Natural killer cell (primary cell): Measurements from ENCODE around the gene GNAT3. TPM values are rescaled to one million over a fixed set of nuclear protein-coding genes. Genes with fewer than 3 reads are reported as not detected.

Experiments used
- ATAC-seq, 3 donors: fragments of 150-1000 bp in 2 of 3; fragments of 200-7000 bp in 1 of 3; cut with Tn5 transposase; 1 replicate in 1 of 3; 2 replicates in 2 of 3; pipeline ENCODE4 v1.10.0; 2021; ENCODE audit warnings: mild to moderate bottlenecking in 2 of 3, moderate library complexity in 2 of 3
- DNase-seq, 2 donors: peaks; one replicate each; pipeline versions ENCODE4 v3.0.0 to v3.0.0-alpha.2; 2013 to 2021; ENCODE audit warnings: mixed read lengths in 1 of 2
- H3K27ac ChIP-seq: one replicate; pipeline ENCODE4 v1.5.1; 2013; ENCODE audit warnings: mild to moderate bottlenecking, low read length
- H3K27me3 ChIP-seq: one replicate; pipeline ENCODE4 v1.6.1; 2013; ENCODE audit warnings: low read length; ENCODE audit not compliant: control insufficient read depth, insufficient read depth
- H3K36me3 ChIP-seq: one replicate; pipeline ENCODE4 v1.6.1; 2013; ENCODE audit warnings: low read length; ENCODE audit not compliant: control insufficient read depth, insufficient read depth
- H3K4me1 ChIP-seq: one replicate; pipeline ENCODE4 v1.6.1; 2013; ENCODE audit warnings: low read length; ENCODE audit not compliant: control insufficient read depth, insufficient read depth
- H3K4me3 ChIP-seq: one replicate; pipeline ENCODE4 v1.5.1; 2013; ENCODE audit warnings: low read length
- H3K9me3 ChIP-seq: one replicate; pipeline ENCODE4 v1.6.1; 2013; ENCODE audit warnings: low read length; ENCODE audit not compliant: control insufficient read depth, insufficient read depth
- H3K27ac Mint-ChIP-seq, 2 donors: one replicate each; pipeline ENCODE4 v1.8.0; 2022; ENCODE audit warnings: mild to moderate bottlenecking in 2 of 2, mixed read lengths in 2 of 2, moderate library complexity in 1 of 2
- H3K27me3 Mint-ChIP-seq, 2 donors: one replicate each; pipeline ENCODE4 v1.8.0; 2022; ENCODE audit warnings: low read depth in 2 of 2, mixed read lengths in 2 of 2
- H3K36me3 Mint-ChIP-seq: one replicate; pipeline ENCODE4 v1.8.0; 2022; ENCODE audit warnings: mixed read lengths
- H3K4me1 Mint-ChIP-seq, 2 donors: one replicate each; pipeline ENCODE4 v1.8.0; 2022; ENCODE audit warnings: mixed read lengths in 2 of 2
- H3K4me3 Mint-ChIP-seq: one replicate; pipeline ENCODE4 v1.8.0; 2022; ENCODE audit warnings: mild to moderate bottlenecking, moderate library complexity, mixed read lengths
- H3K9me3 Mint-ChIP-seq, 2 donors: one replicate each; pipeline ENCODE4 v1.8.0; 2022; ENCODE audit warnings: mixed read lengths in 2 of 2
- WGBS: methylation state at CpG from one replicate; pipeline ENCODE4 v1.1.7; 2013; ENCODE audit warnings: missing lambda C conversion rate; ENCODE audit not compliant: insufficient coverage; 5-methylcytosine and 5-hydroxymethylcytosine counted together
- intact Hi-C: fragments of 100-400 bp; cut with micrococcal nuclease; formaldehyde crosslinking; loops from one replicate; pipeline ENCODE4 v1.14.2; 2022
- total RNA-seq, 4 donors: library from RNA; stranded (reverse); fragments of 120-200 nt in 1 of 4; gene quantifications; one replicate each; pipeline versions ENCODE4 v1.2.3 to v1.2.4, GENCODE V29; 2013 to 2022
- TF ChIP-seq, protein P1 (sequence below): fragments of 200-600 bp; IDR thresholded peaks from one replicate; pipeline ENCODE4 v1.8.0; 2022; ENCODE audit warnings: antibody characterized with exemption

The GNAT3 gene
- total RNA-seq, 3 donors from 2014 or later (not counting 1 experiment from before 2014, with no cell fraction given) = not detected

GRCh38 chr7:80529362-80529761, 17.5 kb upstream of the GNAT3 start:
- ATAC-seq (no peak), DNase-seq (no peak)
- Mint-ChIP-seq H3K4me3 (no peak overlapping the region), H3K4me1 (no peaks in the 10 kb centered on the region), H3K27ac (no peak overlapping the region), H3K36me3 (peaks cover 8% of the 10 kb centered on the region), H3K9me3 (peaks cover 12 to 17% of the 10 kb centered on the region in 2 donors), H3K27me3 (no peaks in the 10 kb centered on the region)
- Histone ChIP-seq H3K36me3 (no peaks in the 10 kb centered on the region), H3K27ac (no peak overlapping the region), H3K27me3 (no peaks in the 10 kb centered on the region), H3K4me1 (no peaks in the 10 kb centered on the region), H3K9me3 (no peaks in the 10 kb centered on the region), H3K4me3 (no peak overlapping the region)
- WGBS = 81% methylated on average over 4 of the region's 4 CpGs
- intact Hi-C loops = no loop called here
- TF ChIP-seq, protein P1, sequence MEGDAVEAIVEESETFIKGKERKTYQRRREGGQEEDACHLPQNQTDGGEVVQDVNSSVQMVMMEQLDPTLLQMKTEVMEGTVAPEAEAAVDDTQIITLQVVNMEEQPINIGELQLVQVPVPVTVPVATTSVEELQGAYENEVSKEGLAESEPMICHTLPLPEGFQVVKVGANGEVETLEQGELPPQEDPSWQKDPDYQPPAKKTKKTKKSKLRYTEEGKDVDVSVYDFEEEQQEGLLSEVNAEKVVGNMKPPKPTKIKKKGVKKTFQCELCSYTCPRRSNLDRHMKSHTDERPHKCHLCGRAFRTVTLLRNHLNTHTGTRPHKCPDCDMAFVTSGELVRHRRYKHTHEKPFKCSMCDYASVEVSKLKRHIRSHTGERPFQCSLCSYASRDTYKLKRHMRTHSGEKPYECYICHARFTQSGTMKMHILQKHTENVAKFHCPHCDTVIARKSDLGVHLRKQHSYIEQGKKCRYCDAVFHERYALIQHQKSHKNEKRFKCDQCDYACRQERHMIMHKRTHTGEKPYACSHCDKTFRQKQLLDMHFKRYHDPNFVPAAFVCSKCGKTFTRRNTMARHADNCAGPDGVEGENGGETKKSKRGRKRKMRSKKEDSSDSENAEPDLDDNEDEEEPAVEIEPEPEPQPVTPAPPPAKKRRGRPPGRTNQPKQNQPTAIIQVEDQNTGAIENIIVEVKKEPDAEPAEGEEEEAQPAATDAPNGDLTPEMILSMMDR = no peak

GRCh38 chr7:80528689-80529088, 16.8 kb upstream of the GNAT3 start:
- Histone ChIP-seq H3K27me3 (no peaks in the 10 kb centered on the region), H3K9me3 (no peaks in the 10 kb centered on the region), H3K27ac (no peak overlapping the region), H3K4me1 (no peaks in the 10 kb centered on the region), H3K4me3 (no peak overlapping the region), H3K36me3 (no peaks in the 10 kb centered on the region)
- no peak overlapping the region for H3K4me3 Mint-ChIP-seq
- WGBS = 100% methylated on average over 2 of the region's 2 CpGs
- no peak overlapping the region for H3K27ac Mint-ChIP-seq
- peaks cover 8% of the 10 kb centered on the region for H3K36me3 Mint-ChIP-seq
- DNase-seq (no peak), ATAC-seq (no peak)
- peaks cover 12 to 17% of the 10 kb centered on the region in 2 donors for H3K9me3 Mint-ChIP-seq
- TF ChIP-seq, protein P1 = no peak
- H3K4me1 Mint-ChIP-seq = no peaks in the 10 kb centered on the region
- intact Hi-C loops = no loop called here
- no peaks in the 10 kb centered on the region for H3K27me3 Mint-ChIP-seq

DNA sequence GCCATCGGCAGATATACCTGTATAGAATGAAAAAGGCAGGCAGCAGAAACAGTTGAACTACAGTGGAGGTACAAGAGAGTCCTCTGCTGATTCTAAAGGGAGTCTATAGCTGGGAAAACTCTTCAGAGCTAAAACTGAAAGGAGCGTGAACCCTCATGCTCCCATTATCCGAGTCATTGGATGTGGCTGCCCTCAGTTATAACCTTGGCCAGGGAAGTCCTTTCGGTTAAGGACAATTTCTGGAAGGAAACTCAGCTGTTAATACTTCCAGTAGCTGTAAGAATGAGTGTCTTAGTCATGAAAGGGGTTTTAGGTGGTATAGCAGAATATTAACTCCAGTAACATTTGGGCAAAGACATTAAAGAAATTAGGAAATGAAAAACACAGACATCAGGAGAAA, 14.6 kb upstream of the GNAT3 start:
- no peaks in the 10 kb centered on the region for H3K4me1 Mint-ChIP-seq
- ATAC-seq = no peak

GRCh38 chr7:80524693-80525092, 12.8 kb upstream of the GNAT3 start:
- no peaks in the 10 kb centered on the region for H3K27me3 Mint-ChIP-seq
- no peak for ATAC-seq
- TF ChIP-seq, protein P1 = no peak
- H3K27ac ChIP-seq = no peak overlapping the region
- no peaks in the 10 kb centered on the region for H3K4me1 ChIP-seq
- intact Hi-C loops = no loop called here
- H3K27ac Mint-ChIP-seq = no peak overlapping the region
- DNase-seq = no peak
- H3K4me1 Mint-ChIP-seq = no peaks in the 10 kb centered on the region
- H3K9me3 Mint-ChIP-seq = peaks cover 8 to 11% of the 10 kb centered on the region in 2 donors
- H3K27me3 ChIP-seq = no peaks in the 10 kb centered on the region
- H3K36me3 Mint-ChIP-seq = peaks cover 8% of the 10 kb centered on the region
- no peaks in the 10 kb centered on the region for H3K36me3 ChIP-seq
- no peak overlapping the region for H3K4me3 ChIP-seq
- WGBS = 95% methylated on average over 9 of the region's 9 CpGs
- no peak overlapping the region for H3K4me3 Mint-ChIP-seq
- no peaks in the 10 kb centered on the region for H3K9me3 ChIP-seq

More for the DNA sequence above, 14.6 kb upstream of the GNAT3 start:
- H3K4me3 ChIP-seq = no peak overlapping the region
- H3K27me3 Mint-ChIP-seq = no peaks in the 10 kb centered on the region
- 91% methylated on average over 4 of the region's 4 CpGs for WGBS
- intact Hi-C loops = no loop called here
- no peaks in the 10 kb centered on the region for H3K27me3 ChIP-seq
- H3K36me3 Mint-ChIP-seq = peaks cover 8% of the 10 kb centered on the region
- DNase-seq = no peak
- H3K27ac ChIP-seq = no peak overlapping the region
- no peaks in the 10 kb centered on the region for H3K4me1 ChIP-seq
- no peak overlapping the region for H3K4me3 Mint-ChIP-seq
- H3K27ac Mint-ChIP-seq = no peak overlapping the region
- peaks cover 9 to 16% of the 10 kb centered on the region in 2 donors for H3K9me3 Mint-ChIP-seq
- no peaks in the 10 kb centered on the region for H3K9me3 ChIP-seq
- TF ChIP-seq, protein P1 = no peak
- H3K36me3 ChIP-seq = no peaks in the 10 kb centered on the region
